GM23338 (cell line): ENCODE results near the gene NKX3-2. TPM values are rescaled to one million over a fixed set of nuclear protein-coding genes. Genes with fewer than 3 reads are reported as not detected.

ENCODE experiments used
- ATAC-seq: fragments of 200-7000 bp; cut with Tn5 transposase; 3 replicates; pipeline ENCODE4 v1.9.1; 2020
- DNase-seq: peaks from one replicate; pipeline ENCODE4 v3.0.0-alpha.2; 2015; ENCODE audit warnings: low spot score
- H2AFZ ChIP-seq: fragments of 200-600 bp; sonication (generic); 2 replicates; pipeline ENCODE4 v1.8.0; 2016; ENCODE audit warnings: antibody characterized with exemption, mild to moderate bottlenecking, moderate library complexity
- H3F3A ChIP-seq: fragments of 200-600 bp; sonication (generic); replicated peaks from 2 replicates; pipeline ENCODE4 v1.8.0; 2017; ENCODE audit warnings: antibody characterized with exemption, mixed run types, low read depth
- H3K27ac ChIP-seq: fragments of 200-600 bp; sonication (generic); 2 replicates; pipeline ENCODE4 v1.6.1; 2016; ENCODE audit warnings: low read depth
- H3K27me3 ChIP-seq: fragments of 200-600 bp; sonication (generic); 2 replicates; pipeline ENCODE4 v1.8.0; 2016; ENCODE audit warnings: mild to moderate bottlenecking, mixed run types, moderate library complexity; ENCODE audit not compliant: insufficient read depth
- H3K36me3 ChIP-seq: fragments of 200-600 bp; sonication (generic); 2 replicates; pipeline ENCODE4 v1.8.0; 2016; ENCODE audit warnings: mild to moderate bottlenecking; ENCODE audit not compliant: insufficient read depth
- H3K4me1 ChIP-seq: fragments of 200-600 bp; sonication (generic); 2 replicates; pipeline ENCODE4 v1.8.0; 2016; ENCODE audit warnings: mild to moderate bottlenecking, moderate library complexity; ENCODE audit not compliant: insufficient read depth
- H3K4me2 ChIP-seq: fragments of 200-600 bp; sonication (generic); 2 replicates; pipeline ENCODE4 v1.7.1; 2017; ENCODE audit warnings: mixed run types
- H3K4me3 ChIP-seq: fragments of 200-600 bp; sonication (generic); 2 replicates; pipeline ENCODE4 v1.6.1; 2016; ENCODE audit warnings: mixed run types
- H3K79me2 ChIP-seq: fragments of 200-600 bp; sonication (generic); replicated peaks from 2 replicates; pipeline ENCODE4 v1.8.0; 2017; ENCODE audit warnings: mild to moderate bottlenecking; ENCODE audit not compliant: insufficient read depth
- H3K9me2 ChIP-seq: fragments of 200-600 bp; sonication (generic); 2 replicates; pipeline ENCODE4 v1.8.0; 2017; ENCODE audit not compliant: insufficient read depth
- H4K20me1 ChIP-seq: fragments of 200-600 bp; sonication (generic); replicated peaks from 2 replicates; pipeline ENCODE4 v1.8.0; 2017; ENCODE audit warnings: mild to moderate bottlenecking; ENCODE audit not compliant: insufficient read depth
- H3K27ac Mint-ChIP-seq: 2 replicates; pipeline ENCODE4 v1.8.0; 2020; ENCODE audit warnings: inconsistent platforms, mild to moderate bottlenecking, moderate library complexity, mixed read lengths
- H3K27me3 Mint-ChIP-seq: 3 replicates; pipeline ENCODE4 v1.8.0; 2022; ENCODE audit warnings: low read depth, mild to moderate bottlenecking, moderate library complexity, mixed read lengths, inconsistent platforms; ENCODE audit not compliant: insufficient read depth, poor library complexity
- H3K36me3 Mint-ChIP-seq: 3 replicates; pipeline ENCODE4 v1.8.0; 2021; ENCODE audit warnings: low read depth, mild to moderate bottlenecking, inconsistent platforms, moderate library complexity, mixed read lengths
- H3K4me1 Mint-ChIP-seq: 3 replicates; pipeline ENCODE4 v1.8.0; 2020; ENCODE audit warnings: mild to moderate bottlenecking, inconsistent platforms, mixed read lengths
- H3K4me3 Mint-ChIP-seq: 3 replicates; pipeline ENCODE4 v1.8.0; 2021; ENCODE audit warnings: moderate library complexity, mild to moderate bottlenecking, inconsistent platforms, mixed read lengths
- H3K9me3 Mint-ChIP-seq: 3 replicates; pipeline ENCODE4 v1.8.0; 2020; ENCODE audit warnings: moderate library complexity, mild to moderate bottlenecking, inconsistent platforms, mixed read lengths
- CREB1 ChIP-seq: fragments of 250-450 bp; sonication (Bioruptor Pico); IDR thresholded peaks from 2 replicates; pipeline ENCODE4 v1.5.0; 2020; ENCODE audit warnings: low read depth, mild to moderate bottlenecking, moderate library complexity
- CTCF ChIP-seq, 2 experiments: fragments of 200-600 bp in 1 of 2; sonication (generic) in 1 of 2; conservative IDR thresholded peaks; 2 replicates each; pipeline versions ENCODE4 v1.5.1 to v1.6.1; 2016 to 2017; ENCODE audit warnings: antibody characterized with exemption in 2 of 2, low read depth in 2 of 2, mild to moderate bottlenecking in 2 of 2, moderate library complexity in 1 of 2
- ETS1 ChIP-seq: IDR thresholded peaks from 2 replicates; pipeline ENCODE4 v1.6.1; 2016; ENCODE audit warnings: antibody characterized with exemption
- EZH2 ChIP-seq: fragments of 200-600 bp; sonication (generic); IDR thresholded peaks from one replicate; pipeline ENCODE4 v1.8.0; 2017; ENCODE audit warnings: antibody characterized with exemption, mild to moderate bottlenecking, low read depth; ENCODE audit not compliant: unreplicated experiment
- EZH2phosphoT487 ChIP-seq: fragments of 200-600 bp; sonication (generic); IDR thresholded peaks from one replicate; pipeline ENCODE4 v1.8.1; 2018; ENCODE audit warnings: antibody characterized with exemption; ENCODE audit not compliant: unreplicated experiment
- JUNB ChIP-seq: IDR thresholded peaks from one replicate; pipeline ENCODE4 v1.6.1; 2016; ENCODE audit warnings: antibody characterized with exemption; ENCODE audit not compliant: unreplicated experiment
- NANOG ChIP-seq: IDR thresholded peaks from 2 replicates; pipeline ENCODE4 v1.6.1; 2016; ENCODE audit warnings: antibody characterized with exemption, borderline replicate concordance
- POLR2AphosphoS5 ChIP-seq: IDR thresholded peaks from 2 replicates; pipeline ENCODE4 v1.6.1; 2016; ENCODE audit warnings: antibody characterized with exemption, low read depth
- STAT1 ChIP-seq: IDR thresholded peaks from one replicate; pipeline ENCODE4 v1.6.1; 2016; ENCODE audit warnings: antibody characterized with exemption; ENCODE audit not compliant: unreplicated experiment
- ZNF114 ChIP-seq: fragments of 250-450 bp; sonication (Bioruptor Pico); IDR thresholded peaks from 2 replicates; pipeline ENCODE4 v1.5.0; 2020; ENCODE audit warnings: mild to moderate bottlenecking, moderate library complexity
- ZNF331 ChIP-seq: fragments of 250-450 bp; sonication (Bioruptor Pico); IDR thresholded peaks from 2 replicates; pipeline ENCODE4 v1.5.0; 2020; ENCODE audit warnings: low read depth, mild to moderate bottlenecking, moderate library complexity
- ZNF462 ChIP-seq: fragments of 250-450 bp; sonication (Bioruptor Pico); IDR thresholded peaks from 2 replicates; pipeline ENCODE4 v1.5.0; 2020; ENCODE audit warnings: mild to moderate bottlenecking, moderate library complexity
- polyA plus RNA-seq: library from polyadenylated mRNA; unstranded; fragments of >200 nt; fragmentation: Nextera tagmentation; extraction: Ambion mirVana; gene quantifications from 2 replicates; pipeline ENCODE4 v1.2.1, GENCODE V29; 2016
- total RNA-seq: library from RNA; depleted of rRNA; stranded (reverse); fragments of >200 nt; shearing (Covaris generic); gene quantifications from 2 replicates; pipeline ENCODE4 v1.2.3, GENCODE V29; 2014
- TF ChIP-seq, protein P1 (sequence below): IDR thresholded peaks from one replicate; pipeline ENCODE4 v1.6.1; 2018; ENCODE audit warnings: antibody characterized with exemption; ENCODE audit not compliant: unreplicated experiment

NKX3-2 gene
- total and polyA plus RNA-seq, 2 experiments from 2014 or later, result 0.14 TPM; not detected in 1

GRCh38 chr4:13504374-13504773 is 39.9 kb downstream of the NKX3-2 start:
- Mint-ChIP-seq H3K36me3 (peaks cover 10% of the 10 kb centered on the region), H3K4me1 (peaks cover 19% of the 10 kb centered on the region), H3K27ac (no peak overlapping the region), H3K4me3 (no peak overlapping the region), H3K9me3 (peaks cover 11% of the 10 kb centered on the region), H3K27me3 (peaks cover under 1% of the 10 kb centered on the region)
- H3K79me2 ChIP-seq, result no peaks in the 10 kb centered on the region
- H3K36me3 ChIP-seq, result no peaks in the 10 kb centered on the region
- no peaks in the 10 kb centered on the region for H3F3A ChIP-seq
- no peak overlapping the region for H2AFZ ChIP-seq
- no peak overlapping the region for H3K27ac ChIP-seq
- no peak for ATAC-seq
- DNase-seq, result no peak
- no peaks in the 10 kb centered on the region for H3K9me2 ChIP-seq
- no peak overlapping the region for H3K4me2 ChIP-seq
- no peaks in the 10 kb centered on the region for H3K27me3 ChIP-seq
- 0 out of 2 replicates have a peak, but pooled peaks cover 7% of the 10 kb centered on the region for H3K4me1 ChIP-seq
- TF ChIP-seq, protein P1, sequence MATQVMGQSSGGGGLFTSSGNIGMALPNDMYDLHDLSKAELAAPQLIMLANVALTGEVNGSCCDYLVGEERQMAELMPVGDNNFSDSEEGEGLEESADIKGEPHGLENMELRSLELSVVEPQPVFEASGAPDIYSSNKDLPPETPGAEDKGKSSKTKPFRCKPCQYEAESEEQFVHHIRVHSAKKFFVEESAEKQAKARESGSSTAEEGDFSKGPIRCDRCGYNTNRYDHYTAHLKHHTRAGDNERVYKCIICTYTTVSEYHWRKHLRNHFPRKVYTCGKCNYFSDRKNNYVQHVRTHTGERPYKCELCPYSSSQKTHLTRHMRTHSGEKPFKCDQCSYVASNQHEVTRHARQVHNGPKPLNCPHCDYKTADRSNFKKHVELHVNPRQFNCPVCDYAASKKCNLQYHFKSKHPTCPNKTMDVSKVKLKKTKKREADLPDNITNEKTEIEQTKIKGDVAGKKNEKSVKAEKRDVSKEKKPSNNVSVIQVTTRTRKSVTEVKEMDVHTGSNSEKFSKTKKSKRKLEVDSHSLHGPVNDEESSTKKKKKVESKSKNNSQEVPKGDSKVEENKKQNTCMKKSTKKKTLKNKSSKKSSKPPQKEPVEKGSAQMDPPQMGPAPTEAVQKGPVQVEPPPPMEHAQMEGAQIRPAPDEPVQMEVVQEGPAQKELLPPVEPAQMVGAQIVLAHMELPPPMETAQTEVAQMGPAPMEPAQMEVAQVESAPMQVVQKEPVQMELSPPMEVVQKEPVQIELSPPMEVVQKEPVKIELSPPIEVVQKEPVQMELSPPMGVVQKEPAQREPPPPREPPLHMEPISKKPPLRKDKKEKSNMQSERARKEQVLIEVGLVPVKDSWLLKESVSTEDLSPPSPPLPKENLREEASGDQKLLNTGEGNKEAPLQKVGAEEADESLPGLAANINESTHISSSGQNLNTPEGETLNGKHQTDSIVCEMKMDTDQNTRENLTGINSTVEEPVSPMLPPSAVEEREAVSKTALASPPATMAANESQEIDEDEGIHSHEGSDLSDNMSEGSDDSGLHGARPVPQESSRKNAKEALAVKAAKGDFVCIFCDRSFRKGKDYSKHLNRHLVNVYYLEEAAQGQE, result no peak
- TF ChIP-seq EZH2phosphoT487, result no peak
- no peak for TF ChIP-seq EZH2
- no peak for TF ChIP-seq NANOG
- TF ChIP-seq ETS1, result no peak
- TF ChIP-seq STAT1, result no peak
- no peak for TF ChIP-seq POLR2AphosphoS5
- no peak for TF ChIP-seq CREB1
- no peak for TF ChIP-seq JUNB
- no peak for TF ChIP-seq ZNF462
- no peak for TF ChIP-seq ZNF114 (CRISPR knock-in tag)
- TF ChIP-seq CTCF (conservative IDR thresholded peaks at IDR 0.05; ENCODE audit: low read depth in 2 of 2), result no peak
- no peak for TF ChIP-seq ZNF331 (CRISPR knock-in tag)
- no peaks in the 10 kb centered on the region for H4K20me1 ChIP-seq
- no peak overlapping the region for H3K4me3 ChIP-seq
